ENCODE data around the gene ASIC4.
A peak's percentile ranks its signal among the peaks of the same experiment; 100 is the strongest.

The ASIC4 gene

DNA sequence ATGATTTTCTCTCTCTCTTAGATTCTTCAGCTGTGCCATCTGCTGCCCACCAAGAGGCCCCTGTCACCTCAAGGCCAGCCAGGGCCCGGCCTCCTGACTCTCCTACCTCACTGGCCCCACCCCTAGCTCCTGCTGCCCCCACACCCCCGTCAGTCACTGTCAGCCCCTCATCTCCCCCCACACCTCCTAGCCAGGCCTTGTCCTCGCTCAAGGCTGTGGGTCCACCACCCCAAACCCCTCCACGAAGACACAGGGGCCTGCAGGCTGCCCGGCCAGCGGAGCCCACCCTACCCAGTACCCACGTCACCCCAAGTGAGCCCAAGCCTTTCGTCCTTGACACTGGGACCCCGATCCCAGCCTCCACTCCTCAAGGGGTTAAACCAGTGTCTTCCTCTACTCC is 25.0 kb upstream of the ASIC4 start:
- TF ChIP-seq, protein P1, sequence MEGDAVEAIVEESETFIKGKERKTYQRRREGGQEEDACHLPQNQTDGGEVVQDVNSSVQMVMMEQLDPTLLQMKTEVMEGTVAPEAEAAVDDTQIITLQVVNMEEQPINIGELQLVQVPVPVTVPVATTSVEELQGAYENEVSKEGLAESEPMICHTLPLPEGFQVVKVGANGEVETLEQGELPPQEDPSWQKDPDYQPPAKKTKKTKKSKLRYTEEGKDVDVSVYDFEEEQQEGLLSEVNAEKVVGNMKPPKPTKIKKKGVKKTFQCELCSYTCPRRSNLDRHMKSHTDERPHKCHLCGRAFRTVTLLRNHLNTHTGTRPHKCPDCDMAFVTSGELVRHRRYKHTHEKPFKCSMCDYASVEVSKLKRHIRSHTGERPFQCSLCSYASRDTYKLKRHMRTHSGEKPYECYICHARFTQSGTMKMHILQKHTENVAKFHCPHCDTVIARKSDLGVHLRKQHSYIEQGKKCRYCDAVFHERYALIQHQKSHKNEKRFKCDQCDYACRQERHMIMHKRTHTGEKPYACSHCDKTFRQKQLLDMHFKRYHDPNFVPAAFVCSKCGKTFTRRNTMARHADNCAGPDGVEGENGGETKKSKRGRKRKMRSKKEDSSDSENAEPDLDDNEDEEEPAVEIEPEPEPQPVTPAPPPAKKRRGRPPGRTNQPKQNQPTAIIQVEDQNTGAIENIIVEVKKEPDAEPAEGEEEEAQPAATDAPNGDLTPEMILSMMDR (IDR thresholded peaks at IDR 0.05; ENCODE audit: low read depth, low read length), result no peak
- Histone ChIP-seq H3K36me3 (peaks cover 3% of the 10 kb centered on the region), H3K4me3 (ENCODE audit: low read depth, low read length) (no peak overlapping the region), H3K27me3 (no peaks in the 10 kb centered on the region), H3K4me1 (no peaks in the 10 kb centered on the region), H3K9me3 (no peaks in the 10 kb centered on the region)
- DNase-seq, result no peak

DNA sequence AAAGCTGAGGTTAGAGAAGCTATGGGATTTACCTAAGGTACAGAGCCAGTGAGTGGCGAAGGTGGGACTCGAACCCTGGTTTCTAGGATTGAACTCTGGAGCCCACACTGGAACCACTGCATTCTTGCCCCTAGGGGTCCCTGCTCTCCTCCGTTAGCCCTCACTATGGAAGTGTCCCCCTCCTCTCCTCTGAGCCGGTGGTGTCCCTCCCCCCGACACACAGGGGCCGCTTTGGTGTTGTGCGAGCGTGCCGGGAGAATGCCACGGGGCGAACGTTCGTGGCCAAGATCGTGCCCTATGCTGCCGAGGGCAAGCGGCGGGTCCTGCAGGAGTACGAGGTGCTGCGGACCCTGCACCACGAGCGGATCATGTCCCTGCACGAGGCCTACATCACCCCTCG is 24.1 kb upstream of the ASIC4 start:
- Histone ChIP-seq H3K36me3 (peaks cover 3% of the 10 kb centered on the region), H3K9me3 (no peaks in the 10 kb centered on the region), H3K4me3 (ENCODE audit: low read depth, low read length) (no peak overlapping the region), H3K4me1 (peaks cover 6% of the 10 kb centered on the region), H3K27me3 (no peaks in the 10 kb centered on the region)
- DNase-seq, result no peak
- TF ChIP-seq, protein P1 (IDR thresholded peaks at IDR 0.05; ENCODE audit: low read depth, low read length), result peak; percentile 20; the same call in 1 of the 2 replicates

DNA sequence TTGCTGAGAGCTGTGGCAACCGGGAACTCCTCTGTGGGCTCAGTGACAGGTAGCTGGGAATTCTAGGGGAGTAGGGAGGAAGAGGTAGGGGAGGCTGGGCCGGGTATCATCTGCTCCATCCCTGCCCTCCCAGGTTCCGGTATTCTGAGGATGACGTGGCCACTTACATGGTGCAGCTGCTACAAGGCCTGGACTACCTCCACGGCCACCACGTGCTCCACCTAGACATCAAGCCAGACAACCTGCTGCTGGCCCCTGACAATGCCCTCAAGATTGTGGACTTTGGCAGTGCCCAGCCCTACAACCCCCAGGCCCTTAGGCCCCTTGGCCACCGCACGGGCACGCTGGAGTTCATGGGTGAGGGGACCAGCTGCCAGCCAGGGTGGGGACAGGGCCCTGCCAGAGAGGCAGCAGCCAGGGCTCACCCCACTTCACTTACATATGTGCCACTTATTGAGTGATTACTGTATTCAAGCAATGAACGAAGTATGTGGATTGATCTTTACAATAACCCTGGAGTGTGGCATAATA is 23.6 kb upstream of the ASIC4 start:
- Histone ChIP-seq H3K9me3 (no peaks in the 10 kb centered on the region), H3K4me1 (peaks cover 11% of the 10 kb centered on the region), H3K27me3 (no peaks in the 10 kb centered on the region), H3K4me3 (ENCODE audit: low read depth, low read length) (no peak overlapping the region), H3K36me3 (peaks cover 3% of the 10 kb centered on the region)
- TF ChIP-seq, protein P1 (IDR thresholded peaks at IDR 0.05; ENCODE audit: low read depth, low read length), result no peak
- no peak for DNase-seq

DNA sequence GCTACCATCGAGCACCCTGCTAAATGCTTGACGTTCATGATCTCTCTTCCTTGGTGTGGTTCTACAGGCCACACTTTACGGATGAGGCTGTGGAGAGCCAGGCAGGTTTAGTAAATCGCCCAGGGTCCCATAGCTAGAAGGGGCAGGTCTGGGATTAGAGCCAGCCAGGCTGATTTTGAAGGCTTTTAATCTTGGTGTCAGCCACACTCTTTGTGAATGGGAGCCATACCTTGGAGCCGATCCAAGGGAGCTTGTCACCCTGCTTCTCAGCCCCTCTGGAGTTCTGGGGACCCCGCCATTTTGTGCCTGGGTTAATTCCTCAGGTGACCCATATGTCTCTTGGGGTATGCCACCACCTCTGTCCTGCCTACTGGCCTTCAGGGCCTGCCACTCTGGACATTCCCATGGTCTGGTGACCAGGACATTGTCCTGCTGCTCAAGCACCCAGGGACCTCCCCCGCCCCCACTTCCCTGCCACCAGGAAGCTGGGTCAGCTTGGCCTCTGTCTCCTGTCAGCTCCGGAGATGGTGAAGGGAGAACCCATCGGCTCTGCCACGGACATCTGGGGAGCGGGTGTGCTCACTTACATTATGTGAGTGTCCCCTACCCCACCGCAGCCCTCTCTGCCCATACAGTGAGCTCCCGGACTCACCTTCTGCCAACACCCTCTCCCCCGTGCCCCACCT is 22.9 kb upstream of the ASIC4 start:
- peaks cover 18% of the 10 kb centered on the region for H3K4me1 ChIP-seq
- no peaks in the 10 kb centered on the region for H3K27me3 ChIP-seq

GRCh38 chr2:219492575-219492974 is 21.7 kb upstream of the ASIC4 start:
- Histone ChIP-seq H3K4me1 (peaks cover 22% of the 10 kb centered on the region), H3K27me3 (no peaks in the 10 kb centered on the region), H3K9me3 (no peaks in the 10 kb centered on the region; the same call in 1 of the 2 replicates), H3K36me3 (peaks cover 3% of the 10 kb centered on the region; the same call in 1 of the 2 replicates), H3K4me3 (ENCODE audit: low read depth, low read length) (no peak overlapping the region)
- TF ChIP-seq, protein P1 (IDR thresholded peaks at IDR 0.05; ENCODE audit: low read depth, low read length), result 0 out of 2 replicates have a peak, but pooled peaks have one; percentile 7
- no peak for DNase-seq

More for the DNA sequence above, 22.9 kb upstream of the ASIC4 start:
- Histone ChIP-seq H3K9me3 (no peaks in the 10 kb centered on the region), H3K4me3 (ENCODE audit: low read depth, low read length) (no peak overlapping the region), H3K36me3 (peaks cover 3% of the 10 kb centered on the region; the same call in 1 of the 2 replicates)
- TF ChIP-seq, protein P1 (IDR thresholded peaks at IDR 0.05; ENCODE audit: low read depth, low read length), result no peak
- DNase-seq, result no peak

DNA sequence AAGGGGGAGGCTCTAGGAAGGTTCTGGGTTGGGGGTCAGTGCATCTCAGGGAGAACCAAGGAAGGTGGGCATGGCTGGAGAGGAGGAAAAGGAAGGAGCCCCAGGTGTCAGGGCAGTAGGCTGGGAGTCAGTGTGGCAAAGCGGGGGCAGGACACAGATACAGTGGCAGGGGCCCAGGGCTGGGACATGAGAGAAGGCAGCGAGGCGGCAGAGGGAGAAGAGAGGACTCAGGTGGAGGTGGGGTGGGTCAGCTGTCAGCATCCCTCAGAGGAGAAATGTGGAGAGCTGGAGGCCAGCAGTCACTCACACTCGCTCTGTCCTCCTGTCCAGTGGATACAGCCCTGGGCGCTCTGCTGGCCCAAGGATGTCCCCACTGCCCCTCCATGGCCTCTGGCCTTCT is 21.2 kb upstream of the ASIC4 start:
- TF ChIP-seq, protein P1 (IDR thresholded peaks at IDR 0.05; ENCODE audit: low read depth, low read length), result no peak
- H3K9me3 ChIP-seq, result no peaks in the 10 kb centered on the region; the same call in 1 of the 2 replicates
- DNase-seq, result no peak
- no peak overlapping the region for H3K4me3 ChIP-seq (ENCODE audit: low read depth, low read length)
- no peaks in the 10 kb centered on the region for H3K27me3 ChIP-seq
- H3K36me3 ChIP-seq, result peaks cover 3% of the 10 kb centered on the region; the same call in 1 of the 2 replicates
- peaks cover 23% of the 10 kb centered on the region for H3K4me1 ChIP-seq
